Measurements from ENCODE around the gene ATP8A1. TPM values are rescaled to one million over a fixed set of nuclear protein-coding genes. Genes with fewer than 3 reads are reported as not detected.
A peak's percentile ranks its signal among the peaks of the same experiment; 100 is the strongest.
"Not testable (repeated sequence)": the region's sequence is repeated elsewhere in the genome, so short reads cannot be mapped to it uniquely, and the experiment has no call there.

Gene ATP8A1
- total RNA-seq, 2 donors from 2014 or later, result 37.4 to 70.9 TPM

DNA sequence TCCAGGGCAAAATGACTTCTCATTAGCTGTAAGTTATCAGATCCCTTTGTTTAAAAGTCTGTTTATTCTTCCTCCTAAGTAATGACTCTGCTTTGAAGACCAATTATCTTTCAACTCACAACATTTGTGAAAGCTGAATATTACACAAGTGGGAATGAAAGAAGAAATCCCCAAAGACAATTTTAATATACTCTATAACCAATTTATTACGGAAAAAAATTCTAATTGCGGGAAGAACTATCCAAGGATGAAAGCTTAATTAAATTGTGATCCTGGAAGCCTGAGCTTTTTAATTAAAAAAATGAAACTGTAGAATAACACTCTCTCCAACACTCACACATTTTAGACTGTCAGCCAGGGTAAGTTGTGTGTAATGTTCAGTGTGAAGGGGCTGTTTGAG is 275.2 kb downstream of the ATP8A1 start:
- no peak for ATAC-seq
- 87 to 90% methylated on average over 2 of the region's 2 CpGs for WGBS, 2 donors

DNA sequence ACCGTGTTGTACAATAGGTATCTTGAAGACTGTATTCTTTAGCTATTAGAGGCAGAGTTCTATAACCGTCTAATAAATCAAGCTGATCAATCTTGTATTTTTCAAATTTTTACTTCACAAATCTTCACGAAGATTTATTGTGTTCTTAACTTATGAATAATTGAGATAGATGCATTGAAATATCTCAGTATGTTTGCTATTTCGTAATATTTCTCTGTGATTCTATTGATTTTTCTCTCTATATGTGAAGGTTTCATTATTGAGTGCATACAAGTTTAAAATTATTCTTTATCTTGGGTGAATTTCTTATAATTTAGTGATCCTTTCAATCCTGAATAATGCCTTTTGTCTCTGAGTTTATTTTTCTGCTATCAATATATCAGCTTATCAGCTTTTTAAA is 279.4 kb downstream of the ATP8A1 start:
- intact Hi-C loops (cut with DNase I), result no loop called here
- DNase-seq, result no peak

More for the DNA sequence above, 275.2 kb downstream of the ATP8A1 start:
- TF ChIP-seq, protein P1, sequence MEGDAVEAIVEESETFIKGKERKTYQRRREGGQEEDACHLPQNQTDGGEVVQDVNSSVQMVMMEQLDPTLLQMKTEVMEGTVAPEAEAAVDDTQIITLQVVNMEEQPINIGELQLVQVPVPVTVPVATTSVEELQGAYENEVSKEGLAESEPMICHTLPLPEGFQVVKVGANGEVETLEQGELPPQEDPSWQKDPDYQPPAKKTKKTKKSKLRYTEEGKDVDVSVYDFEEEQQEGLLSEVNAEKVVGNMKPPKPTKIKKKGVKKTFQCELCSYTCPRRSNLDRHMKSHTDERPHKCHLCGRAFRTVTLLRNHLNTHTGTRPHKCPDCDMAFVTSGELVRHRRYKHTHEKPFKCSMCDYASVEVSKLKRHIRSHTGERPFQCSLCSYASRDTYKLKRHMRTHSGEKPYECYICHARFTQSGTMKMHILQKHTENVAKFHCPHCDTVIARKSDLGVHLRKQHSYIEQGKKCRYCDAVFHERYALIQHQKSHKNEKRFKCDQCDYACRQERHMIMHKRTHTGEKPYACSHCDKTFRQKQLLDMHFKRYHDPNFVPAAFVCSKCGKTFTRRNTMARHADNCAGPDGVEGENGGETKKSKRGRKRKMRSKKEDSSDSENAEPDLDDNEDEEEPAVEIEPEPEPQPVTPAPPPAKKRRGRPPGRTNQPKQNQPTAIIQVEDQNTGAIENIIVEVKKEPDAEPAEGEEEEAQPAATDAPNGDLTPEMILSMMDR (IDR thresholded peaks at IDR 0.05), result no peak
- no peak for TF ChIP-seq POLR2A (IDR thresholded peaks at IDR 0.05)
- H3K36me3 ChIP-seq (replicated peaks in 1 of 2; ENCODE audit: insufficient read depth in 1 of 2, low read depth in 2 of 2), result no peaks in the 10 kb centered on the region
- H3K4me1 ChIP-seq, result no peaks in the 10 kb centered on the region
- no peak for DNase-seq
- intact Hi-C loops (cut with DNase I), result no loop called here
- H3K27me3 ChIP-seq, result no peaks in the 10 kb centered on the region
- H3K9me3 ChIP-seq, result no peaks in the 10 kb centered on the region
- no peak overlapping the region for H3K4me3 ChIP-seq
- no peak overlapping the region for H3K27ac ChIP-seq

DNA sequence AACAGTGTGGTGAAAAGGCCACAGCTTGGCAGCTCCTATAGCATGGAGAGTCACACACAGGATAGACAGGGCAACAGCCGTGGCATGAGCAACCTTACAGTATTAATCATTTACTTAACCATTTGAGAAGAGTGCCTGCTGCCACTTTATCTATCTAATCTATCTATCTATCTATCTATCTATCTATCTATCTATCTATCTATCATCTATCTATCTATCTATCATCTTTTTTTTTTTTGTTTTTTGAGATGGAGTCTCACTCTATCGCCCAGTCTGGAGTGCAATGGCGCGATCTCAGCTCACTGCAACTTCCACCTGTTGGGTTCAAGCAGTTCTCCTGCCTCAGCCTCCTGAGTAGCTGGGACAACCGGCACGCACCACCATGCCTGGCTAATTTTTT is 284.6 kb downstream of the ATP8A1 start:
- H3K9me3 ChIP-seq; DNase-seq; H3K4me1 ChIP-seq; ATAC-seq; H3K27ac ChIP-seq; H3K4me3 ChIP-seq; H3K27me3 ChIP-seq; H3K36me3 ChIP-seq (replicated peaks in 1 of 2; ENCODE audit: insufficient read depth in 1 of 2, low read depth in 2 of 2): not testable (repeated sequence)
- intact Hi-C loops (cut with DNase I), result loop anchor here (5.0 kb wide), 1 partner anchor 145 kb away; no protein-coding TSS in a partner anchor
- 90 to 91% methylated on average over 6 of the region's 6 CpGs for WGBS, 2 donors

More for the DNA sequence above, 279.4 kb downstream of the ATP8A1 start:
- Histone ChIP-seq H3K4me1 (no peaks in the 10 kb centered on the region), H3K36me3 (replicated peaks in 1 of 2; ENCODE audit: insufficient read depth in 1 of 2, low read depth in 2 of 2) (no peaks in the 10 kb centered on the region), H3K4me3 (no peak overlapping the region), H3K9me3 (no peaks in the 10 kb centered on the region), H3K27ac (no peak overlapping the region), H3K27me3 (no peaks in the 10 kb centered on the region)
- 37 to 61% methylated on average over 4 of the region's 4 CpGs for WGBS, 2 donors
- no peak for ATAC-seq
- TF ChIP-seq, protein P1 (IDR thresholded peaks at IDR 0.05), result no peak
- TF ChIP-seq POLR2A (IDR thresholded peaks at IDR 0.05), result no peak

DNA sequence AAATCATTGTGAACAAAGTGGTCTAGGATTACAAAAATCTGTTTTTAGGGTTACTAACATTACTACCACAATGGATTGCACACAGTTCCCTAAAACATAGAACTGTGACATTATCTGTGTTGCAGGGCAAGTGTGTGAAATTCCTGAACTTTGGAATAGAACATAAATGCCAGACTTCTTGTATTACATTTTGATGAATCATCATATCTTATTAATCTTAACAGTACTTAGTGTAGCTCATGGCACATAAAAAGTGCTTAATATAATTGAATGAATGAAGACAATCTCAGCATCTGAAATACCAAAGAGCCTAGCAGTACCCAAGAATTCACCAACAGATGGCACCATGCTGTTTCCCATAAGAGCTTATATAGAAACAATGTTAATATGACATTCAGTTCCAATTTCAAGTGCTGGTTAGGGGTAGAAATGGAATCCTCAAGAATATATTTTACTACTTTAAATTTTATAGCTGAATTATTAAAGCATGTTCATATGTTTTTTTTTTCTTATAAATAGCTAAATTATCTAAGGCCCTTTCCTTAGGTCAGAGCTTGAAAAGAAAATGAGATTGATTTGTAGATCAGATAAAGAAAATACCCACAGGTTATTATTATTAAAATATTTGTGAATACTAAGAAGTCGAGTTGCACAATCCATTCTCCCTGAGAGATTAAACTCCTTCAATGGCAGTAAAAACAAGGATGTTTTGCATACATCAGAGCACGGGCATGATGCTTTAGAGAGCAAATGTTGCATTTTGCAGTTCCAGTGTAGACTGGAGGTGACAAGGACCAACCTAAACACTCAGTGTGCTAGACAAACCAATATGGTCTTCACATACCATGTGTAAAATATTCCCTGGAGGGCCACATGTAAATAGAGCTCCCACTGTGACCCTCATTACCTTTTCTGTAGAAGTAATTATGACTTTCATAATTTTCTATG is 285.3 kb downstream of the ATP8A1 start:
- Histone ChIP-seq H3K27me3 (no peaks in the 10 kb centered on the region), H3K36me3 (replicated peaks in 1 of 2; ENCODE audit: insufficient read depth in 1 of 2, low read depth in 2 of 2) (no peaks in the 10 kb centered on the region), H3K4me3 (no peak overlapping the region), H3K9me3 (no peaks in the 10 kb centered on the region), H3K27ac (no peak overlapping the region), H3K4me1 (no peaks in the 10 kb centered on the region)
- TF ChIP-seq, protein P1 (IDR thresholded peaks at IDR 0.05), result peak; percentile 8 to 57 (median 51)
- no peak for TF ChIP-seq POLR2A (IDR thresholded peaks at IDR 0.05)
- ATAC-seq (no peak), DNase-seq (peak in 3 of 4 donors; percentile 23 to 48 (median 42))
- 50 to 56% methylated on average over 2 of the region's 2 CpGs for WGBS, 2 donors
- intact Hi-C loops (cut with DNase I), result loop anchor here (5.0 kb wide), 1 partner anchor 146 kb away; no protein-coding TSS in a partner anchor

DNA sequence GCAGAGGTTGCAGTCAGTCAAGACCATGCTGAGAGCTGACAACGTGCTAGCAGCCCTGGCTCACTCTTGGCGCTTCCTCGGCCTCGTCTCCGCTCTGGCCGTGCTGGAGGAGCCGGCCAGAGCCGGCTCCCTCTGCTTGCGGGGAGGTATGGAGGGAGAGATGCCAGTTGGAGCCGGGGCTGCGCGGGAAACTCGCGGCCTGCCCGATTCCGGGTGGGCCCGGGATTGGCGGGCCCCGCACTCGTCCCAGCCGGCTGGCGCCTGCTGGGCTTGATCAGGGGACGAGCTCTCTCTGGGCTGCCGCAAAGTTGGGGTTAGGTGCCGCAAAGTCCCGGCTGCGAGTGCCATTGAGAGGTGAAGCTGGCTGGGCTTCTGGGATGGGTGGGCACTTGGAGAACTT is 287.4 kb downstream of the ATP8A1 start:
- TF ChIP-seq POLR2A (IDR thresholded peaks at IDR 0.05), result no peak
- TF ChIP-seq, protein P1 (IDR thresholded peaks at IDR 0.05), result no peak

More for the DNA sequence above, 287.4 kb downstream of the ATP8A1 start:
- Histone ChIP-seq H3K36me3 (replicated peaks in 1 of 2; ENCODE audit: insufficient read depth in 1 of 2, low read depth in 2 of 2) (no peaks in the 10 kb centered on the region), H3K27ac (no peak overlapping the region), H3K4me3 (no peak overlapping the region), H3K27me3 (no peaks in the 10 kb centered on the region), H3K4me1 (no peaks in the 10 kb centered on the region), H3K9me3 (no peaks in the 10 kb centered on the region)
- DNase-seq (no peak), ATAC-seq (no peak)
- intact Hi-C loops (cut with DNase I), result no loop called here
- WGBS, 2 donors, result 78 to 88% methylated on average over 22 to 27 of the region's 27 CpGs

Measured in body of pancreas (tissue), 4 donors.